Progenitor cell of endocrine pancreas (in vitro differentiated cells): Measurements from ENCODE around the gene ITPR2. TPM values are rescaled to one million over a fixed set of nuclear protein-coding genes. Genes with fewer than 3 reads are reported as not detected.

Experiments
- DNase-seq: peaks from one replicate; pipeline ENCODE4 v3.0.0; 2021; ENCODE audit warnings: low spot score; ENCODE audit not compliant: unreplicated experiment
- H3K27ac Mint-ChIP-seq: 2 replicates; pipeline ENCODE4 v1.8.0; 2021; ENCODE audit warnings: mild to moderate bottlenecking, moderate library complexity, mixed read lengths
- H3K27me3 Mint-ChIP-seq: 2 replicates; pipeline ENCODE4 v1.8.0; 2021; ENCODE audit warnings: mixed read lengths
- H3K36me3 Mint-ChIP-seq: 2 replicates; pipeline ENCODE4 v1.8.0; 2022; ENCODE audit warnings: mixed read lengths; ENCODE audit not compliant: insufficient read depth
- H3K4me1 Mint-ChIP-seq: 2 replicates; pipeline ENCODE4 v1.8.0; 2021; ENCODE audit warnings: low read depth, mixed read lengths
- H3K4me3 Mint-ChIP-seq: 2 replicates; pipeline ENCODE4 v1.8.0; 2021; ENCODE audit warnings: low read depth, mild to moderate bottlenecking, moderate library complexity, mixed read lengths
- H3K9me3 Mint-ChIP-seq: 2 replicates; pipeline ENCODE4 v1.8.0; 2021; ENCODE audit warnings: low read depth, mixed read lengths
- CTCF ChIP-seq: fragments of 200-600 bp; sonication (generic); IDR thresholded peaks from one replicate; pipeline ENCODE4 v1.5.0; 2021; ENCODE audit warnings: antibody characterized with exemption, mild to moderate bottlenecking; ENCODE audit not compliant: unreplicated experiment
- total RNA-seq: library from RNA; stranded (reverse); gene quantifications from 2 replicates; pipeline ENCODE4 v1.2.1, GENCODE V29; 2021

ITPR2 gene
- total RNA-seq, 1 donor from 2014 or later, result 72.4 TPM

DNA sequence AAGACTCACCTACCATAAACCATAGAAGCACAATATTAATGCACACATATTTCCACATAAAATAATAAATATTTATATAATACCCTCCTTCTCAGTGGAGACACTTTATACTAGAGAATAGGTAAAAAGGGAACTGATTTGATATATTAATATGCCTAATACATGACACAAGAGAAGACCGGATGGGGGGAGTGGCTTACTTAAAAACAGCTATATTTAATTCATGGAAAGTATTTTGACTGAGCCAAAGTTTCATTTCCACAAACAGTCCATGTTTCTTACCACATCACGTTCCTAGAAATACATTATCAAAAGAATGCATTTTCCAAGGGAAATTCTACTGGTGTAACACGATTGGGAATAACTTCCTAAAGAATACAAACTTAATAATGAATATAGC is 63.4 kb downstream of the ITPR2 start:
- no peak for DNase-seq
- peaks cover 2% of the 10 kb centered on the region for H3K36me3 Mint-ChIP-seq
- TF ChIP-seq CTCF, result no peak

DNA sequence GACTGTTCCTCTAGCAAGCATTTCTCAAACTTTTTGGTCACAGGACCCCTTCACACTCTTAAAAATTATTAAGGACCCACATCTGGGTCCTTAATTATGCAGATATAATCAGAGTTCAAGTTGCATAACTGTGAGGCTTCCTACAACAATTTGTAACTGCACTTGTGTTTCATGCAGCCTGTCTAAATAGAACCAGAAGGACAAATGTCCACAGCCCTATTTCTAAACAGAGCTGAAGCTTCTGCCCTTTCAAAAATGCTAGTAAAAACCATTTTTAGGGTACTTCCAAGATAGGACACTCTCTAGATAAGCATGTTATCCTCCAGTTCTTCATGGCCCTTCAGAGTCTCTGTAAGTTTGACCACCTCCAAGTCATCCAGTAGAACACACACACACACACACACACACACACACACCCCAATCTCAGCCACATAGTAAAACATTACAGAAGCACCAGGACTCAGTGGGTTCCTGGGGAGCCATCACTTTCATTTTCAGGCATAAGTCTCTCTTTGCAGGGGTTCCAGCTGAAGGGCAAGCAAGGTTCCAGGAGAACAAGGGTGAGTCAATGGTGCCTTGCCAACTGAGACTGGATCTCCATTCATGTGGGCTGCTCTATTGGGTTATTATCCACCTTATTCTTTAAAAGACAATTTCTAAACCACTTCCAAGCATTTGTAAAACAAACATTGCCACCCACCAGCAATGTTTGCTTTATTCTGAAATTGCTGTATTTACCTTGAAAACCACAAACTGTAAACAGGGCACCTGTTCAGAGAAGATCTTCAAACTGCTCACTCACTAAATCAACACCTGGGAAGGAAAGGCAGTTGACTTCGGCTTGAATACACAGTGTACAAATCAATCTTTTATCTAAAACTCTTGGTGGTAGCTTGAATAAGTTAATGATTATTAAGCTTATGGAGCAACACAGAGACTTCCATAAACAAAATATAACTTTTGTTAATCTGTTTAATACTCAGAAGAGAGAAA is 64.1 kb downstream of the ITPR2 start:
- no peak for DNase-seq
- Mint-ChIP-seq H3K4me1 (peaks cover 30% of the 10 kb centered on the region), H3K36me3 (peaks cover 2% of the 10 kb centered on the region), H3K4me3 (peak overlapping the region; percentile 36), H3K27me3 (no peaks in the 10 kb centered on the region), H3K9me3 (no peaks in the 10 kb centered on the region), H3K27ac (peak overlapping the region; percentile 94)
- TF ChIP-seq CTCF, result no peak

More for the DNA sequence above, 63.4 kb downstream of the ITPR2 start:
- no peaks in the 10 kb centered on the region for H3K27me3 Mint-ChIP-seq
- no peaks in the 10 kb centered on the region for H3K9me3 Mint-ChIP-seq
- H3K4me3 Mint-ChIP-seq, result no peak overlapping the region
- H3K27ac Mint-ChIP-seq, result no peak overlapping the region
- H3K4me1 Mint-ChIP-seq, result peaks cover 30% of the 10 kb centered on the region

DNA sequence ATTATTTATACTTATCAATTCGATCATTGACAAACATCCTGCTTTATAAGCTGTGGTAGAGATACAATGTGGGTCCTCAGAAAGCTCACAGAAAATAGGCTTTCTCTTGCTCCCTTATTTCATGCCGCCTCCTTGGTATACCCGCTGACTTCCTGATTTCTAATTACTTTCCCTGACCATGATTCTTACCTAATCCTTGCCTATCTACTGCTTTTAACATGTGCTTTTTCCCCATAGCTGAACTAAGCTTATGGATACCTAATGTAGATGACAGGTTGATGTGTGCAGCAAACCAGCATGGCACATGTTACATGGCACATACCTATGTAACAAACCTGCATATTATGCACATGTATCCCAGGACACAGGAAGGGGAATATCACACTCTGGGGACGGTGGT is 65.1 kb downstream of the ITPR2 start:
- H3K36me3 Mint-ChIP-seq, result peaks cover 2% of the 10 kb centered on the region
- no peak for DNase-seq
- TF ChIP-seq CTCF, result no peak
- H3K27me3 Mint-ChIP-seq, result no peaks in the 10 kb centered on the region
- no peak overlapping the region for H3K4me3 Mint-ChIP-seq
- H3K9me3 Mint-ChIP-seq, result no peaks in the 10 kb centered on the region
- H3K4me1 Mint-ChIP-seq, result peaks cover 28% of the 10 kb centered on the region
- H3K27ac Mint-ChIP-seq, result no peak overlapping the region

- no peak for DNase-seq
- peaks cover 3% of the 10 kb centered on the region for H3K36me3 Mint-ChIP-seq
- peak overlapping the region; percentile 84 for H3K27ac Mint-ChIP-seq
- H3K9me3 Mint-ChIP-seq, result peaks cover 2% of the 10 kb centered on the region
- peak; percentile 35 for TF ChIP-seq CTCF
- H3K27me3 Mint-ChIP-seq, result no peaks in the 10 kb centered on the region
- H3K4me1 Mint-ChIP-seq, result peaks cover 27% of the 10 kb centered on the region
- H3K4me3 Mint-ChIP-seq, result no peak overlapping the region
Observed at GRCh38 chr12:26767116-26767515, 65.9 kb downstream of the ITPR2 start.

DNA sequence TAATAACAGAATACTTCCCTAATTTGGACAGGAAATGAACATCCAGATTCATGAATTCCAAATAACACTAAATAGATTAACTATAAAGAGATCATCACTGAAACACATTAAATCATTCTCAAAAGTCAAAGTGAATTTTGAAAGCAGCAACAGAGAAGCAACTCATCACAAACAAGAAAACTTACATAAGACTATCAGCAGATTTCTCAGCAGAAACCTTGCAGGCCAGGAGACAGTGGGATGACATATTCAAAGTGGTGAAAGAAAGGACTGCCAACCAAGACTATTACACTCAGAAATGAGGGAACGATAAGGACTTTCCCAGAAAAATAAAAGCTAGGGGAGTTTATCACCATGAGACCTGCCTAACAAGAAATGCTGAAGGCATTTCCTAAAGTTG is 70.8 kb downstream of the ITPR2 start:
- peaks cover 12% of the 10 kb centered on the region for H3K36me3 Mint-ChIP-seq
- no peak overlapping the region for H3K27ac Mint-ChIP-seq
- no peaks in the 10 kb centered on the region for H3K27me3 Mint-ChIP-seq
- DNase-seq, result no peak
- H3K4me3 Mint-ChIP-seq, result no peak overlapping the region
- H3K9me3 Mint-ChIP-seq, result peaks cover 29% of the 10 kb centered on the region
- TF ChIP-seq CTCF, result no peak
- H3K4me1 Mint-ChIP-seq, result peaks cover 3% of the 10 kb centered on the region
